Keratinocyte (primary cell): ENCODE data around the gene RPS27L. TPM values are rescaled to one million over a fixed set of nuclear protein-coding genes. Genes with fewer than 3 reads are reported as not detected.

ENCODE experiments used
- DNase-seq: peaks from one replicate; pipeline ENCODE4 v3.0.0-alpha.2; 2011; ENCODE audit warnings: low read depth, missing footprints, low spot score
- FAIRE-seq: peaks from 2 replicates; lab custom pipeline; 2011; peaks lifted over from hg19 to GRCh38; lab: Jason Lieb, UNC
- H2AFZ ChIP-seq: 2 replicates; pipeline ENCODE4 v1.6.0; 2012; ENCODE audit warnings: low read length, control low read depth, inconsistent platforms; ENCODE audit not compliant: control insufficient read depth
- H3K27ac ChIP-seq: 2 replicates; pipeline ENCODE4 v1.5.1; 2011; ENCODE audit warnings: low read length; ENCODE audit not compliant: control insufficient read depth, insufficient read depth
- H3K27me3 ChIP-seq: 3 replicates; pipeline ENCODE4 v1.6.0; 2011; ENCODE audit warnings: low read length; ENCODE audit not compliant: control insufficient read depth, insufficient read depth; ENCODE audit errors: extremely low read depth
- H3K36me3 ChIP-seq, 2 experiments: 2 replicates in 1 of 2; 3 replicates in 1 of 2; pipeline ENCODE4 v1.5.1; 2011; ENCODE audit warnings: low read length in 2 of 2, mild to moderate bottlenecking in 1 of 2; ENCODE audit not compliant: control insufficient read depth in 2 of 2, insufficient read depth in 2 of 2; ENCODE audit errors: extremely low read depth in 1 of 2
- H3K4me1 ChIP-seq: 3 replicates; pipeline ENCODE4 v1.5.1; 2011; ENCODE audit warnings: low read length; ENCODE audit not compliant: control insufficient read depth, insufficient read depth; ENCODE audit errors: extremely low read depth
- H3K4me2 ChIP-seq: 3 replicates; pipeline ENCODE4 v1.6.0; 2011; ENCODE audit warnings: low read depth, low read length; ENCODE audit not compliant: control insufficient read depth, insufficient read depth; ENCODE audit errors: extremely low read depth
- H3K4me3 ChIP-seq, 3 experiments: fragments of 200-600 bp in 1 of 3; sonication (generic) in 1 of 3; 2 replicates in 2 of 3; 3 replicates in 1 of 3; pipeline ENCODE4 v1.5.1; 2011 to 2016; ENCODE audit warnings: low read length in 3 of 3, mild to moderate bottlenecking in 3 of 3, control low read depth in 2 of 3, inconsistent platforms in 1 of 3, low read depth in 1 of 3, mixed read lengths in 1 of 3, mixed run types in 1 of 3, moderate library complexity in 1 of 3; ENCODE audit not compliant: control insufficient read depth in 2 of 3, insufficient read depth in 2 of 3; ENCODE audit errors: extremely low read depth in 1 of 3
- H3K79me2 ChIP-seq: 2 replicates; pipeline ENCODE4 v1.6.0; 2012; ENCODE audit warnings: low read length; ENCODE audit not compliant: control insufficient read depth, insufficient read depth
- H3K9ac ChIP-seq: 3 replicates; pipeline ENCODE4 v1.6.0; 2011; ENCODE audit warnings: low read length; ENCODE audit not compliant: control insufficient read depth, insufficient read depth; ENCODE audit errors: extremely low read depth
- H3K9me1 ChIP-seq: 3 replicates; pipeline ENCODE4 v1.6.0; 2011; ENCODE audit warnings: low read length; ENCODE audit not compliant: control insufficient read depth, insufficient read depth; ENCODE audit errors: extremely low read depth
- H3K9me3 ChIP-seq: 2 replicates; pipeline ENCODE4 v1.5.1; 2012; ENCODE audit warnings: low read depth, low read length; ENCODE audit not compliant: control insufficient read depth
- H4K20me1 ChIP-seq: 3 replicates; pipeline ENCODE4 v1.6.0; 2011; ENCODE audit warnings: low read length; ENCODE audit not compliant: control insufficient read depth, insufficient read depth; ENCODE audit errors: extremely low read depth
- EZH2 ChIP-seq: IDR thresholded peaks from one replicate; pipeline ENCODE4 v1.6.1; 2012; ENCODE audit warnings: inconsistent platforms, mild to moderate bottlenecking, low read length, moderate library complexity
- dilution Hi-C: fragments of 300-500 bp; cut with MboI; formaldehyde crosslinking; loops from one replicate; pipeline ENCODE4 v1.7.0; 2020; ENCODE audit warnings: low sequenced_read_pairs; ENCODE audit not compliant: extremely low pct_ligation_motif_present
- polyA plus RNA-seq, 5 experiments: library from polyadenylated mRNA; depleted of rRNA in 3 of 5; stranded (reverse) in 3 of 5; stranded (forward) in 1 of 5; unstranded in 1 of 5; fragments of >200 nt; gene quantifications; 1 replicate in 1 of 5; 2 replicates in 3 of 5; 3 replicates in 1 of 5; pipeline versions ENCODE4 v1.2.1 to v1.2.3, GENCODE V29; 2011 to 2012; ENCODE audit warnings: missing spikeins in 2 of 5, low read depth in 1 of 5, low replicate concordance in 1 of 5
- TF ChIP-seq, protein P1 (sequence below), 3 experiments: IDR thresholded peaks in 1 of 3; conservative IDR thresholded peaks in 1 of 3; optimal IDR thresholded peaks in 1 of 3; 2 replicates in 2 of 3; 3 replicates in 1 of 3; pipeline versions ENCODE3 to v1.5.1; 2011; ENCODE audit warnings: low read length in 3 of 3, mild to moderate bottlenecking in 3 of 3, moderate library complexity in 2 of 3, control low read depth in 1 of 3, inconsistent platforms in 1 of 3; ENCODE audit not compliant: insufficient read depth in 2 of 3; ENCODE audit errors: extremely low read depth in 1 of 3

The RPS27L gene
- polyA plus RNA-seq, 1 donor (not counting 4 experiments of a cell fraction or from before 2014, with no cell fraction given): 208 TPM

DNA sequence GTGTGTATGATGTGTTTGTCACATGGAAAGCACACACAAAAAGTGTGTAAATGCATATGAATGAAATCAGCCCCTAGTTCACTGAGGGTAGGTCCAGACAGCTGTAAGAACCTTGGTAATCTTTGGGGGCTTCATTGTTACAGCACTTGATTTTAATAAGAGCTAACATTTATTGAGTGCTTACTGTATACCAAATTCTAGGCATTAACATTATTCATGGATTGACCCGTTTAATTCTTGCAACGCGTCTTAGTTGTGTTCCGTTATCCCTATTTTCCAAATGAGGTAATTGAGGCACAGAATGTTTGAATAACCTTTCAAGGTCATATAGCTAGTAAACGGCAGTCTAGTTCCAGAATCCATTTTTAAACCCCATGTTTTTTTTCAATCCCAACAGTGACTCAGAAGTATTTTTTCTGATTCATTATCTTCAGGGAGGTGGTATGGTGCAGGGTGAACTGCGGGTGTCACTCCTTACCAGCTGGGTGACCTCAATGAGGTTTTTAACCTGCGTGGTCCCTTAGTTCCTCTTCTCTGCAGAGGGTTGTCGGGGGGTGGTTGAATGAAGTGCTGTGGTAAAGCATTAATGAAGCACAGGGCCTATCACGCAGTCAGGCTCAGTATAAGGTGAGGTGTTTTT, 46.3 kb upstream of the RPS27L start:
- no peaks in the 10 kb centered on the region for H3K9me3 ChIP-seq
- TF ChIP-seq, protein P1, sequence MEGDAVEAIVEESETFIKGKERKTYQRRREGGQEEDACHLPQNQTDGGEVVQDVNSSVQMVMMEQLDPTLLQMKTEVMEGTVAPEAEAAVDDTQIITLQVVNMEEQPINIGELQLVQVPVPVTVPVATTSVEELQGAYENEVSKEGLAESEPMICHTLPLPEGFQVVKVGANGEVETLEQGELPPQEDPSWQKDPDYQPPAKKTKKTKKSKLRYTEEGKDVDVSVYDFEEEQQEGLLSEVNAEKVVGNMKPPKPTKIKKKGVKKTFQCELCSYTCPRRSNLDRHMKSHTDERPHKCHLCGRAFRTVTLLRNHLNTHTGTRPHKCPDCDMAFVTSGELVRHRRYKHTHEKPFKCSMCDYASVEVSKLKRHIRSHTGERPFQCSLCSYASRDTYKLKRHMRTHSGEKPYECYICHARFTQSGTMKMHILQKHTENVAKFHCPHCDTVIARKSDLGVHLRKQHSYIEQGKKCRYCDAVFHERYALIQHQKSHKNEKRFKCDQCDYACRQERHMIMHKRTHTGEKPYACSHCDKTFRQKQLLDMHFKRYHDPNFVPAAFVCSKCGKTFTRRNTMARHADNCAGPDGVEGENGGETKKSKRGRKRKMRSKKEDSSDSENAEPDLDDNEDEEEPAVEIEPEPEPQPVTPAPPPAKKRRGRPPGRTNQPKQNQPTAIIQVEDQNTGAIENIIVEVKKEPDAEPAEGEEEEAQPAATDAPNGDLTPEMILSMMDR (optimal IDR thresholded peaks at IDR 0.05 in 1 of 3, IDR thresholded peaks at IDR 0.05 in 1 of 3, conservative IDR thresholded peaks at IDR 0.05 in 1 of 3; ENCODE audit: extremely low read depth in 1 of 3, insufficient read depth in 2 of 3, low read length in 3 of 3): no peak
- no peak for TF ChIP-seq EZH2
- DNase-seq (no peak), FAIRE-seq (no peak)
- H3K27me3 ChIP-seq: no peaks in the 10 kb centered on the region
- no peak overlapping the region for H3K9ac ChIP-seq
- no peaks in the 10 kb centered on the region for H3K9me1 ChIP-seq
- H3K27ac ChIP-seq: no peak overlapping the region
- peaks cover 26% of the 10 kb centered on the region for H3K79me2 ChIP-seq
- H4K20me1 ChIP-seq: no peaks in the 10 kb centered on the region
- no peak overlapping the region for H2AFZ ChIP-seq
- H3K36me3 ChIP-seq: peaks cover 0 to under 1% of the 10 kb centered on the region in 2 experiments
- no peaks in the 10 kb centered on the region for H3K4me1 ChIP-seq
- H3K4me3 ChIP-seq: no peak overlapping the region
- dilution Hi-C loops: no loop called here
- no peak overlapping the region for H3K4me2 ChIP-seq

DNA sequence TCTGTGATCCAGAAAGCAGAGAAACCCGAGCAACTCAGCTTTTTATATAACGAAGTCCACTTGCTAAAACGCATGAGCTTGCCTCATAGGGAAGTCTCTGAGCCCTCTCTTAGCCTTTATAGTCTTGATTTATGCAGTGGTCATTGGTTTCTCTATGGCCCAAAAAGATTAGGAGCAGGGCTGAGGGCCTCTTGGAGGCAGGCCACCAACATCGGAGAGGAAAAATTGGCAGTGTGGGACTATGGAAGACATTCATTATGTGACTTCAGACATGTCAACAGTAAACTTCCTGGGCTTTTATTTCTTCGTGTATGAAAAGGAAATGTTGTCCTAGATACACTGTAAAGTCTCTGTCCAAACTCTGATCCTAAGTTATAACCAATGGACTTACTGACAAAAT, 45.6 kb upstream of the RPS27L start:
- Histone ChIP-seq H3K4me1 (peaks cover 3% of the 10 kb centered on the region), H3K79me2 (peaks cover 27% of the 10 kb centered on the region), H3K9me1 (no peaks in the 10 kb centered on the region), H3K27ac (no peak overlapping the region), H3K4me3 (no peak overlapping the region), H2AFZ (no peak overlapping the region), H3K4me2 (no peak overlapping the region), H3K27me3 (no peaks in the 10 kb centered on the region), H3K9ac (no peak overlapping the region), H3K9me3 (no peaks in the 10 kb centered on the region), H4K20me1 (no peaks in the 10 kb centered on the region), H3K36me3 (no peaks in the 10 kb centered on the region)
- no peak for TF ChIP-seq EZH2
- TF ChIP-seq, protein P1 (optimal IDR thresholded peaks at IDR 0.05 in 1 of 3, IDR thresholded peaks at IDR 0.05 in 1 of 3, conservative IDR thresholded peaks at IDR 0.05 in 1 of 3; ENCODE audit: extremely low read depth in 1 of 3, insufficient read depth in 2 of 3, low read length in 3 of 3): no peak
- dilution Hi-C loops: no loop called here
- DNase-seq (no peak), FAIRE-seq (no peak)
